HG03469 (cell line): ENCODE data around the gene UNC93B1.

Experiments
- ATAC-seq: cut with Tn5 transposase; IDR thresholded peaks from one replicate; pipeline ENCODE4 v1.9.1; 2021; ENCODE audit warnings: mild to moderate bottlenecking, moderate library complexity, moderate number of reproducible peaks; ENCODE audit not compliant: unreplicated experiment

UNC93B1 gene

GRCh38 chr11:68040101-68040956 is 36.4 kb upstream of the UNC93B1 start:
- no peak for ATAC-seq

GRCh38 chr11:68039526-68040086 is 35.7 kb upstream of the UNC93B1 start:
- ATAC-seq: no peak

GRCh38 chr11:68038718-68039525 is 35.0 kb upstream of the UNC93B1 start, which contains the start of gene TCIRG1:
TSS of gene TCIRG1 (plus strand) at chr11:68039025. CDS start at chr11:68041272, 2,247 bp downstream.
- ATAC-seq: no peak

- ATAC-seq: no peak
These were observed 34.4 kb upstream of the UNC93B1 start for GRCh38 chr11:68038226-68038717.

- no peak for ATAC-seq
These were observed 33.7 kb upstream of the UNC93B1 start for GRCh38 chr11:68037411-68038225.

GRCh38 chr11:68036717-68037239 is 32.9 kb upstream of the UNC93B1 start:
- ATAC-seq: no peak

- ATAC-seq: no peak
These were observed 32.3 kb upstream of the UNC93B1 start for GRCh38 chr11:68036141-68036716.

- no peak for ATAC-seq
These were observed 31.5 kb upstream of the UNC93B1 start for GRCh38 chr11:68035266-68035876.

- ATAC-seq: no peak
These were observed 29.8 kb upstream of the UNC93B1 start for GRCh38 chr11:68033708-68034045.

GRCh38 chr11:68032997-68033707 is 29.3 kb upstream of the UNC93B1 start:
- no peak for ATAC-seq

- no peak for ATAC-seq
These were observed 28.1 kb upstream of the UNC93B1 start for GRCh38 chr11:68032003-68032402.

GRCh38 chr11:68031144-68031464 is 27.2 kb upstream of the UNC93B1 start:
- no peak for ATAC-seq

- ATAC-seq: peak; percentile 94
These were observed 26.6 kb upstream of the UNC93B1 start, which contains the start of gene NDUFS8 for GRCh38 chr11:68030318-68031143. TSS of gene NDUFS8 (plus strand) at chr11:68030681. CDS start at chr11:68032152, 1,471 bp downstream.

GRCh38 chr11:68028802-68029545 is 25.1 kb upstream of the UNC93B1 start:
- ATAC-seq: no peak

- no peak for ATAC-seq
These were observed 23.8 kb upstream of the UNC93B1 start for GRCh38 chr11:68027667-68028066.

GRCh38 chr11:68026391-68027105 is 22.7 kb upstream of the UNC93B1 start:
- ATAC-seq: no peak

- no peak for ATAC-seq
These were observed 21.1 kb upstream of the UNC93B1 start for GRCh38 chr11:68025047-68025446.
